HepG2 (cell line): Measurements from ENCODE around the gene WNT2B. TPM values are rescaled to one million over a fixed set of nuclear protein-coding genes. Genes with fewer than 3 reads are reported as not detected.

Experiments used
- ATAC-seq: fragments of 200-7000 bp; cut with Tn5 transposase; 3 replicates; pipeline ENCODE4 v1.9.1; 2020; ENCODE audit warnings: mild to moderate bottlenecking, moderate library complexity
- BruUV-seq: library from RNA; stranded (reverse); fragments of 400-500 nt; replicated peaks from 2 replicates; lab custom pipeline; 2021; lab: Mats Ljungman, UMichigan
- CTCF ChIA-PET: fragments of 300-600 bp; formaldehyde crosslinking; extraction: SDS; loops from one replicate; lab custom pipeline; 2021; ENCODE audit warnings: low total read pairs, inconsistent platforms, low intra/inter-chr PET ratio; lab: Yijun Ruan, JAX
- POLR2A ChIA-PET: fragments of 350-600 bp; sonication (Branson Sonifier 250); formaldehyde crosslinking; loops from one replicate; lab custom pipeline; 2020; ENCODE audit warnings: antibody characterized with exemption, inconsistent platforms; lab: Yijun Ruan, JAX
- DNase-seq: peaks from one replicate; pipeline ENCODE4 v3.0.0-alpha.2; 2015; ENCODE audit warnings: low spot score
- FAIRE-seq: peaks from 3 replicates; lab custom pipeline; 2011; peaks lifted over from hg19 to GRCh38; lab: Jason Lieb, UNC
- H2AFZ ChIP-seq: one replicate; pipeline ENCODE4 v1.6.1; 2011; ENCODE audit warnings: low read length, inconsistent platforms
- H3K27ac ChIP-seq: fragments of 300-600 bp; 3 replicates; pipeline ENCODE4 v1.8.0; 2011; ENCODE audit warnings: mixed run types, mild to moderate bottlenecking, mixed read lengths, low read length, inconsistent platforms; ENCODE audit not compliant: insufficient read depth; ENCODE audit errors: extremely low read length
- H3K27me3 ChIP-seq, 2 experiments: fragments of 200-600 bp in 1 of 2; 2 replicates in 1 of 2; 3 replicates in 1 of 2; pipeline versions ENCODE4 v1.6.0 to v1.8.0; 2011; ENCODE audit warnings: low read length in 2 of 2, mild to moderate bottlenecking in 2 of 2, moderate library complexity in 2 of 2, inconsistent platforms in 1 of 2; ENCODE audit not compliant: insufficient read depth in 2 of 2, control insufficient read depth in 1 of 2
- H3K36me3 ChIP-seq, 2 experiments: fragments of 200-600 bp in 1 of 2; replicated peaks in 1 of 2; 2 replicates in 1 of 2; 3 replicates in 1 of 2; pipeline versions ENCODE4 v1.5.1 to v1.8.0; 2011; ENCODE audit warnings: low read length in 2 of 2, inconsistent platforms in 1 of 2; ENCODE audit not compliant: insufficient read depth in 2 of 2, control insufficient read depth in 1 of 2
- H3K4me1 ChIP-seq: 2 replicates; pipeline ENCODE4 v1.5.1; 2012; ENCODE audit warnings: low read length, inconsistent platforms; ENCODE audit not compliant: insufficient read depth
- H3K4me2 ChIP-seq: 2 replicates; pipeline ENCODE4 v1.6.0; 2011; ENCODE audit warnings: low read depth, low read length, inconsistent platforms
- H3K4me3 ChIP-seq, 3 experiments: fragments of 200-600 bp in 1 of 3; sonication (generic), shearing (Covaris generic) in 1 of 3; replicated peaks in 1 of 3; 2 replicates each; pipeline ENCODE4 v1.5.1; 2011 to 2016; ENCODE audit warnings: low read length in 3 of 3, inconsistent platforms in 2 of 3, low read depth in 2 of 3, mild to moderate bottlenecking in 2 of 3, control low read depth in 1 of 3, mixed read lengths in 1 of 3; ENCODE audit not compliant: insufficient read depth in 1 of 3
- H3K79me2 ChIP-seq: one replicate; pipeline ENCODE4 v1.6.1; 2011; ENCODE audit warnings: low read length, inconsistent platforms; ENCODE audit not compliant: insufficient read depth
- H3K9ac ChIP-seq: 2 replicates; pipeline ENCODE4 v1.6.0; 2011; ENCODE audit warnings: mild to moderate bottlenecking, low read depth, low read length, inconsistent platforms; ENCODE audit not compliant: insufficient read depth
- H3K9me3 ChIP-seq: 2 replicates; pipeline ENCODE4 v1.5.1; 2012; ENCODE audit warnings: mild to moderate bottlenecking, low read length
- H4K20me1 ChIP-seq: 2 replicates; pipeline ENCODE4 v1.6.0; 2011; ENCODE audit warnings: inconsistent platforms, mild to moderate bottlenecking, low read length, moderate library complexity; ENCODE audit not compliant: insufficient read depth
- ATF7 ChIP-seq, 2 experiments: fragments of 450-650 bp in 1 of 2; sonication (generic) in 1 of 2; formaldehyde crosslinking in 1 of 2; IDR thresholded peaks; 2 replicates each; pipeline versions ENCODE4 v1.4.0 to v1.6.1; 2016 to 2020; ENCODE audit warnings: antibody characterized with exemption in 1 of 2, mild to moderate bottlenecking in 1 of 2, missing genetic modification reagents in 1 of 2
- ATF7-NPFF ChIP-seq: sonication (generic); formaldehyde crosslinking; IDR thresholded peaks from 2 replicates; pipeline ENCODE4 v1.8.1; 2023; ENCODE audit warnings: mild to moderate bottlenecking, low read depth, missing genetic modification reagents, moderate library complexity
- CBX1 ChIP-seq: IDR thresholded peaks from one replicate; pipeline ENCODE4 v1.6.1; 2016; ENCODE audit warnings: antibody characterized with exemption, low read depth
- KLF6 ChIP-seq: IDR thresholded peaks from 2 replicates; pipeline ENCODE4 v1.8.0; 2016; ENCODE audit warnings: missing biosample characterization, missing genetic modification reagents
- NCOA5 ChIP-seq: sonication (generic); formaldehyde crosslinking; IDR thresholded peaks from 2 replicates; pipeline ENCODE4 v1.4.0; 2020; ENCODE audit warnings: missing genetic modification reagents
- PHB2 ChIP-seq: fragments of 450-650 bp; IDR thresholded peaks from 2 replicates; pipeline ENCODE4 v1.6.1; 2018; ENCODE audit not compliant: partially characterized antibody
- POLR2G ChIP-seq: fragments of 200-400 bp; formaldehyde crosslinking; IDR thresholded peaks from 2 replicates; pipeline ENCODE4 v1.6.1; 2018; ENCODE audit warnings: mild to moderate bottlenecking, low read depth, low read length, moderate library complexity
- TAF1 ChIP-seq: sonication (generic); formaldehyde crosslinking; IDR thresholded peaks from 2 replicates; pipeline ENCODE4 v1.4.0; 2020; ENCODE audit warnings: missing genetic modification reagents
- ZFP41 ChIP-seq: sonication (generic); formaldehyde crosslinking; IDR thresholded peaks from 2 replicates; pipeline ENCODE4 v1.4.0; 2020; ENCODE audit warnings: mild to moderate bottlenecking, missing genetic modification reagents, borderline replicate concordance
- ZNF354B ChIP-seq: sonication (generic); formaldehyde crosslinking; IDR thresholded peaks from 2 replicates; pipeline ENCODE4 v1.8.0; 2022; ENCODE audit warnings: mild to moderate bottlenecking, missing genetic modification reagents
- ZNF75D ChIP-seq: sonication (generic); formaldehyde crosslinking; IDR thresholded peaks from 2 replicates; pipeline ENCODE4 v1.8.1; 2023; ENCODE audit warnings: missing genetic modification reagents, mild to moderate bottlenecking, borderline replicate concordance
- ZNF83 ChIP-seq: sonication (generic); formaldehyde crosslinking; IDR thresholded peaks from 2 replicates; pipeline ENCODE4 v1.4.0; 2020; ENCODE audit warnings: missing genetic modification reagents, mild to moderate bottlenecking, borderline replicate concordance
- WGBS: methylation state at CpG from one replicate; pipeline ENCODE4 v1.1.6; 2017; ENCODE audit warnings: low lambda C conversion rate; 5-methylcytosine and 5-hydroxymethylcytosine counted together
- in situ Hi-C: cut with HindIII; loops from 2 replicates; pipeline ENCODE4 v1.10.0; 2017; ENCODE audit warnings: low pct_unique_long_range_greater_than_20kb; ENCODE audit not compliant: extremely low pct_ligation_motif_present
- intact Hi-C: fragments of 100-400 bp; cut with micrococcal nuclease; formaldehyde crosslinking; loops from one replicate; pipeline ENCODE4 v1.10.0; 2022; ENCODE audit not compliant: unreplicated experiment
- polyA plus RNA-seq, 8 experiments: library from polyadenylated mRNA; depleted of rRNA in 3 of 8; stranded (reverse) in 7 of 8; unstranded in 1 of 8; fragments of >200 nt; fragmentation: Illumina TruSeq in 4 of 8; extraction: Trizol in 4 of 8; gene quantifications; 2 replicates each; pipeline versions ENCODE4 v1.2.1 to v1.2.3, GENCODE V29; 2011 to 2016; ENCODE audit warnings: low read depth in 4 of 8, missing spikeins in 1 of 8, mixed read lengths in 1 of 8; ENCODE audit not compliant: insufficient read depth in 1 of 8
- total RNA-seq, 5 experiments: library from RNA; depleted of rRNA; stranded (reverse); fragments of >200 nt; fragmentation: Illumina TruSeq; extraction: Trizol; gene quantifications; 2 replicates each; pipeline ENCODE4 v1.2.3, GENCODE V29; 2016; ENCODE audit warnings: low read depth in 1 of 5

WNT2B gene
- total and polyA plus RNA-seq, 2 of the 13 experiments (the other 11 are each of a cell fraction or from before 2014, with no cell fraction given), result 0.11 to 0.32 TPM

DNA sequence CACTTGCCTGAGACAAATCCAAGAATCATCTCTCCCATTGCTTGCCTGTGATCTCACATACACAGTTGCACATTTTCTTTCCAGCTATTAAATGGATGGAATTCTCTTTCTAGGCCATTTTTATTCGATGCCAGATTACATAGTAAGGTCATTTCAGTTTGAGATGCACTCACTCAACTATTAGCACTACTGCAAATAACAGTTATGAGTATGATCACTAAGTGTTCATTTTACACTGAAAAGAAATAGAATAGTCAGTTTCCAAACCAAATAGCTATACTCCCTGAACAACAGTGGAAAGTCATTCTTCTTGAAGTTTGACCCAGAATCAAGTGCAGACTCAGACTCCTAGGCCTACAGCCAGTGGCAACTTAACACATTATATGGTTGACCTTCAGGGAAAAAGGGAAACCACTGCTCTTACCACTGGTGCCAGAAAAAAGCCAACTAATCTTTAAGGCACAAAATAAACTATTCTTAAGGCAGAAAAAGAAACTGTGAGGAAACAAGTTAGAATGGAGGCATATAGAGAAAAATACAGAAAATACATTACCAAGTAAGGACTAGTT lies 31.5 kb downstream of the WNT2B start:
- no peak overlapping the region for H3K27ac ChIP-seq
- CTCF ChIA-PET, result no interaction called here
- no TSS peak for BruUV-seq

DNA sequence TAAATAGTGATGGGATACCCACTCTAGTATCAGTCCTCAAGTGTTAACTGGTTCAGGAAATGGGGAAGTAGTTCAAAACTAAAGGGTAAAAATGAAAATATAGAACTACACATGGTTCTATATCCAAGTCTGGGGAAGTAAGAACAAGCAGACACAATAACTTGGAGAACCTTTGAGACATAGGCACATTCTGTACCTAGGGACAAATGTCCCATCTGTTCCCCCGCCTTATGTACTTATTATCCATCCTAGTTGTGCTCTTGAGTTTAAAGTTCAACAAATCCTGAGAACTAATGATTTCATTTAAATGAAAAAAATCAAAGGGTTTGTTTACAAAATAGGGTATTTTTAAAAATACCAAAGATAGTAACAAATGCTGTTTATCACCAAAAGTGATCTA lies 32.5 kb downstream of the WNT2B start:
- CTCF ChIA-PET, result no interaction called here
- Histone ChIP-seq H3K36me3 (peaks cover 0 to 10% of the 10 kb centered on the region in 2 experiments; a peak in 2 of 5 replicates), H3K9me3 (no peaks in the 10 kb centered on the region), H3K4me2 (no peak overlapping the region), H2AFZ (no peak overlapping the region), H3K27ac (no peak overlapping the region), H3K4me3 (no peak overlapping the region), H3K4me1 (no peaks in the 10 kb centered on the region), H3K27me3 (no peaks in the 10 kb centered on the region), H3K9ac (no peak overlapping the region), H3K79me2 (no peaks in the 10 kb centered on the region), H4K20me1 (no peaks in the 10 kb centered on the region)
- no peak for TF ChIP-seq ZFP41 (CRISPR knock-in tag)
- TF ChIP-seq PHB2, result no peak
- TF ChIP-seq POLR2G, result no peak
- TF ChIP-seq KLF6 (CRISPR knock-in tag), result no peak
- no peak for TF ChIP-seq ATF7 (IDR thresholded peaks at IDR 0.05)
- no peak for TF ChIP-seq ATF7 (CRISPR knock-in tag; IDR thresholded peaks at IDR 0.05)
- no peak for TF ChIP-seq ZNF75D
- TF ChIP-seq NCOA5, result no peak
- no peak for TF ChIP-seq ZNF83
- no peak for TF ChIP-seq CBX1
- 42% methylated on average over 1 of the region's 1 CpG for WGBS
- BruUV-seq, result no TSS peak
- in situ Hi-C loops, result no loop called here
- FAIRE-seq, result no peak
- POLR2A ChIA-PET, result no interaction called here
- no peak for ATAC-seq
- intact Hi-C loops, result no loop called here
- DNase-seq, result no peak

More for the DNA sequence above, 31.5 kb downstream of the WNT2B start:
- no peak overlapping the region for H2AFZ ChIP-seq
- no peak for FAIRE-seq
- H3K9ac ChIP-seq, result no peak overlapping the region
- no peaks in the 10 kb centered on the region for H3K9me3 ChIP-seq
- no peaks in the 10 kb centered on the region for H3K4me1 ChIP-seq
- WGBS, result 0% methylated on average over 1 of the region's 1 CpG
- ATAC-seq, result no peak
- no peak overlapping the region for H3K4me3 ChIP-seq
- H3K36me3 ChIP-seq, result peaks cover 0 to 10% of the 10 kb centered on the region in 2 experiments; a peak in 2 of 5 replicates
- H4K20me1 ChIP-seq, result no peaks in the 10 kb centered on the region
- TF ChIP-seq ZNF354B (CRISPR knock-in tag) (no peak), ATF7-NPFF (CRISPR knock-in tag) (no peak), TAF1 (CRISPR knock-in tag) (no peak)
- intact Hi-C loops, result no loop called here
- no peaks in the 10 kb centered on the region for H3K27me3 ChIP-seq
- DNase-seq, result no peak
- no peaks in the 10 kb centered on the region for H3K79me2 ChIP-seq
- POLR2A ChIA-PET, result no interaction called here
- in situ Hi-C loops, result no loop called here
- H3K4me2 ChIP-seq, result no peak overlapping the region
